ENCODE results near the gene KRIT1. TPM values are rescaled to one million over a fixed set of nuclear protein-coding genes. Genes with fewer than 3 reads are reported as not detected.

KRIT1 gene
- total RNA-seq (ENCODE audit: low replicate concordance), result 34.8 and 43.5 TPM in 2 replicates
- long read RNA-seq, partial matches to known transcripts, result 14 of 27 reads
- long read RNA-seq, other reads (novel, unspliced or antisense), result 10 of 27 reads

DNA sequence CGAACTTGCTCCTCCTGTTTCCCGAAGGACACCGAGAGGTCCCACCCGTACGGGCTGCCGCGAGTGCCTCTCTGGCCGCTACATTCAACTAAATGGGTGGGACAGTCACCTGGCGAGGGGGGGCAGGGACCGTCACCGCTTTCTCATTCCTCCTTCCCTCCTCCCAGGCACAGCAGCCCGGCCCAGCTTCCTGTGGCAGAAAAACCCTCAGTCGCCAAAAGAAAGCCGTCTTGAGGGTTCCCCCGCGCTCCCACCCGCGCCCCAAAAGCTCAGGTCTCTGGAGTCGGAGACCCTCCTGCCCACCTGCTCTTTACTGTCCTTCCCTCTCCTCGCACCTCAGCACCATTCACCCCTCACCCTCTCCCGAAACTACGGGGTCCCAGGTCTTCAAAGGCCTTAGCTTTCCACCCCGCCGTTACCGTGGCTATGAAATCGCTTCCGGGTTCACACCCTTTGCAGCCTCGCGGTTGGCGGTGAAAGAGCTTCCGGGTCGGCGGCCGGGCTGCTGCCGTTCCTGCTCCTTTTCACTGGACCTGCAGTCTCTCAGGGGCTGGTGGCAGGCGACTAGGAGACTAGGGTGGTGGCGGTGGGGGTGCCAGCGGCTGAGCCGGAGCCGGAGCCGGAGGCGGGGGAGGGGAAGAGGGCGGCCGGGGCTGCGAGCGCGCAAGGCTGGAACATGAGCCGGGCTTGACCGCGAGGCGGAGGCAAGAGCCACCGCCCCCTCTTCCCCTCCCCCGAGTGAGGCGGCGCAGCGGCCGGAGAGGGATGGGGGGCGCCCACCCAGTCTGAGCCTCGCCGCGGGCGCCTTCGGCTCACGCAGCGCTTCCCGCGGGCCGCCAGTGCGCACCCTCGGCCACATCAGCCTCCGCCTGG lies at the start of gene KRIT1, which contains the start of gene ANKIB1:
Gene KRIT1, minus strand, starts transcription at position 428 of the 873 bp plus-strand sequence. CDS start 3,779 bp downstream, outside the sequence.
Gene ANKIB1, plus strand, starts transcription at position 488 of the 873 bp plus-strand sequence. CDS start 49,005 bp downstream, outside the sequence.
- Mint-ChIP-seq H3K27ac (peak within 1 kb of the TSS; percentile 100), H3K27me3 (no peaks in the 10 kb centered on the region), H3K9me3 (no peaks in the 10 kb centered on the region), H3K4me3 (peak within 1 kb of the TSS; percentile 98), H3K36me3 (no peaks in the 10 kb centered on the region), H3K4me1 (ENCODE audit: unreplicated experiment) (peaks cover 32% of the 10 kb centered on the region)
- TF ChIP-seq, protein P1, sequence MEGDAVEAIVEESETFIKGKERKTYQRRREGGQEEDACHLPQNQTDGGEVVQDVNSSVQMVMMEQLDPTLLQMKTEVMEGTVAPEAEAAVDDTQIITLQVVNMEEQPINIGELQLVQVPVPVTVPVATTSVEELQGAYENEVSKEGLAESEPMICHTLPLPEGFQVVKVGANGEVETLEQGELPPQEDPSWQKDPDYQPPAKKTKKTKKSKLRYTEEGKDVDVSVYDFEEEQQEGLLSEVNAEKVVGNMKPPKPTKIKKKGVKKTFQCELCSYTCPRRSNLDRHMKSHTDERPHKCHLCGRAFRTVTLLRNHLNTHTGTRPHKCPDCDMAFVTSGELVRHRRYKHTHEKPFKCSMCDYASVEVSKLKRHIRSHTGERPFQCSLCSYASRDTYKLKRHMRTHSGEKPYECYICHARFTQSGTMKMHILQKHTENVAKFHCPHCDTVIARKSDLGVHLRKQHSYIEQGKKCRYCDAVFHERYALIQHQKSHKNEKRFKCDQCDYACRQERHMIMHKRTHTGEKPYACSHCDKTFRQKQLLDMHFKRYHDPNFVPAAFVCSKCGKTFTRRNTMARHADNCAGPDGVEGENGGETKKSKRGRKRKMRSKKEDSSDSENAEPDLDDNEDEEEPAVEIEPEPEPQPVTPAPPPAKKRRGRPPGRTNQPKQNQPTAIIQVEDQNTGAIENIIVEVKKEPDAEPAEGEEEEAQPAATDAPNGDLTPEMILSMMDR (conservative IDR thresholded peaks at IDR 0.05), result peak; percentile 35
- peak; percentile 86 for DNase-seq (ENCODE audit: extremely low spot score, unreplicated experiment)

DNA sequence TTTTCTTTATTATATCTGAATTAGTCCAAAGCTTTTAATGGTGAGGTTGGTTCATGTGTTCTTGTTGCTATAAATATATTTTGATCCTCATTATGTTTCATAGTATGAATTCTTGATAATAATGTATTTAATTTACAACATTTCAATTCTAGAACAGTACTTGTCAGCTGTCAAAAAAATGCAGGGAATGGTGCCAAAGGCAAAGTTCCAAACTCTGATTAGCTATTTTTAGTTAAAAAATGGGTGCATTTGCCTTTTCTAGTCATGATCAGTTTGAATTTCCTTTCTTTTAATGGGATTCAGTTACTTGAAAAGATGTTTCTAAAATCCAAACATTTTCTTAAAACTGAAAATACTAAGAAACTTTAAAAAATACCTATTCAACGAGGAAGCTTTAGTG lies 49.7 kb upstream of the KRIT1 start:
- TF ChIP-seq, protein P1 (conservative IDR thresholded peaks at IDR 0.05), result no peak
- DNase-seq (ENCODE audit: extremely low spot score, unreplicated experiment), result no peak
- Mint-ChIP-seq H3K36me3 (peaks cover 15% of the 10 kb centered on the region), H3K9me3 (no peaks in the 10 kb centered on the region), H3K27ac (no peak overlapping the region), H3K27me3 (no peaks in the 10 kb centered on the region), H3K4me3 (no peak overlapping the region), H3K4me1 (ENCODE audit: unreplicated experiment) (peaks cover 16% of the 10 kb centered on the region)

DNA sequence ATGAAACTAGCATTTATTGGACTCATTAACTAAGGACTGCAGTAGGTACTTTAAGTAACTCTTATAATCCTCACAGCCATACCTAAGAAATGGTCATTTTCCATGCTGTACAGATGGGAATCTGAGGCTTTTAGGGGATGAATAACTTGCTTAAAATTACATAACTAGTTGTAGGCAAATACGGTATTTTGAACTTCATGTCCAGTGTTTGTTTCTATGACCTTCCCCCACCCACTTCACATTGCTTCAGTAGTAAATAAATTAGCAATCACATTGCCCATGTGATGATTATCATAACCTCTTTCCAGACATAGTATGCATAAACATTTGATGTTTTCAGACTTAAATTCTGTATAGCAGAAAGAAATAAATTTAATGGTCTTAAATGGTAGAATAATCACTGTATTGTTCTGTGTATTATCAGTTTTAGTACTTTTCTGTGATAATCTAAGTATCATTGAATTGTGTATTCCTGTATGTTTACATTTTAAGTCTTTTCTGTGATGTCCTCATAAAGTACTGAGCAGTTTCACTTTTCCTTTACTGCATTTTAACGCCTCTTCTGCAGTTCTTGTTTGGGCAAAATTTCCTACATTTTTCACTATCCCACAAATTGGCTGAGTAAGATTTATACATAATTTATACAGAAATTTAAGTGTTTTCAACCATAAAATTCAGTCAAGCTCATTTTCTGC lies 48.3 kb upstream of the KRIT1 start:
- TF ChIP-seq, protein P1 (conservative IDR thresholded peaks at IDR 0.05), result no peak
- H3K4me1 Mint-ChIP-seq (ENCODE audit: unreplicated experiment), result peaks cover 16% of the 10 kb centered on the region
- peaks cover 12% of the 10 kb centered on the region for H3K36me3 Mint-ChIP-seq
- H3K27me3 Mint-ChIP-seq, result no peaks in the 10 kb centered on the region
- H3K9me3 Mint-ChIP-seq, result no peaks in the 10 kb centered on the region
- no peak for DNase-seq (ENCODE audit: extremely low spot score, unreplicated experiment)
- peak overlapping the region; percentile 9 for H3K27ac Mint-ChIP-seq
- H3K4me3 Mint-ChIP-seq, result no peak overlapping the region

DNA sequence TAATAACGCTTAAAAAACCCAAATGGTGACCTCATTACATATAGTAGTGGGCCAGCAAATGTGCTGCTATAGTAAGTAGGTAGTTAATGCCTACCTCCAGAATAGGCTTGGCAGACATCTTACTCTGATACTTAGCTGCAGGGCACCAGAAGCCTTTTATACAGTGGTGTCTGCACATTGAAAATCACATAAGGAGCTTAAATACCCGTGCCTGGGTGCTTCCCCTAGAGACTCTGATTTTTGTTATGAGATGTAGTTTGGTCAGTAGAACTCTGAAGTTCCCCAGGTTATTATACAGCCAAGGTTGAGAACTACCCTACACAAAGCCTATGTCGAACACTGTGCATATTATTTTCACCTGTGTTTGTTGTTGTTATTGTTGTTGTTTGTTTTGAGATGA lies 47.3 kb upstream of the KRIT1 start:
- Mint-ChIP-seq H3K36me3 (peaks cover 12% of the 10 kb centered on the region), H3K27ac (peak overlapping the region; percentile 9), H3K4me3 (no peak overlapping the region), H3K27me3 (no peaks in the 10 kb centered on the region), H3K9me3 (peaks cover 4% of the 10 kb centered on the region), H3K4me1 (ENCODE audit: unreplicated experiment) (peaks cover 16% of the 10 kb centered on the region)
- DNase-seq (ENCODE audit: extremely low spot score, unreplicated experiment), result no peak
- TF ChIP-seq, protein P1 (conservative IDR thresholded peaks at IDR 0.05), result no peak

DNA sequence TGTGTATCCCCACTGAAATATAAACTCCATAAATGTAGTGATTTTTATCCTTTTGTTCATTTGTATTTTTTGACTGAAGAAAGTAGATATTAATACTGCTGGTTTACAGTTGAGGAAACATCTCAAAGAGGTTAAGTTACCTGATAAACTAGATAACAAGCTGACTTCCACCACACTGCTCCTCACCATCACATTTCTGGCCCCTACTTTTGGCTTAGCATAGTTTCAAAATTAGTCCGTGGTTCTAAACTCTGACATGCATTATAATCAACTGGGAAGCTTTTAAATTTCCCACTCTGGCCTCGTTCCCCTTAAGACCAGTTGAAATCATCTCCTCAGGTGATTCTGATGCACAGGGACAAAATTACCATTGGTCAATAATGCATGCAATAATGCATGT lies 43.6 kb upstream of the KRIT1 start:
- no peaks in the 10 kb centered on the region for H3K27me3 Mint-ChIP-seq
- H3K27ac Mint-ChIP-seq, result no peak overlapping the region
- DNase-seq (ENCODE audit: extremely low spot score, unreplicated experiment), result no peak
- TF ChIP-seq, protein P1 (conservative IDR thresholded peaks at IDR 0.05), result no peak
- H3K4me1 Mint-ChIP-seq (ENCODE audit: unreplicated experiment), result peaks cover 16% of the 10 kb centered on the region
- H3K36me3 Mint-ChIP-seq, result peaks cover 9% of the 10 kb centered on the region
- peaks cover 6% of the 10 kb centered on the region for H3K9me3 Mint-ChIP-seq
- H3K4me3 Mint-ChIP-seq, result no peak overlapping the region
